ENCODE results near the gene CUL7. TPM values are rescaled to one million over a fixed set of nuclear protein-coding genes. Genes with fewer than 3 reads are reported as not detected.
"Not testable (repeated sequence)": the region's sequence is repeated elsewhere in the genome, so short reads cannot be mapped to it uniquely, and the experiment has no call there.

The CUL7 gene
- total RNA-seq, 2 donors from 2014 or later: 8.2 to 11.2 TPM

- DNase-seq (no peak), ATAC-seq (peak; percentile 18)
- Mint-ChIP-seq H3K27me3 (no peaks in the 10 kb centered on the region), H3K36me3 (ENCODE audit: low read depth) (peaks cover 6% of the 10 kb centered on the region), H3K4me1 (peaks cover 42% of the 10 kb centered on the region), H3K4me3 (peak overlapping the region; percentile 98), H3K27ac (peak overlapping the region; percentile 93)
- no peaks in the 10 kb centered on the region for H3K9me3 ChIP-seq (ENCODE audit: control insufficient read depth, low read length, poor library complexity, severe bottlenecking)
These were observed 40.4 kb downstream of the CUL7 start for GRCh38 chr6:43013097-43013842.

GRCh38 chr6:43012364-43012763, 41.3 kb downstream of the CUL7 start:
- Mint-ChIP-seq H3K27ac (peak overlapping the region; percentile 93), H3K36me3 (ENCODE audit: low read depth) (peaks cover 6% of the 10 kb centered on the region), H3K4me1 (peaks cover 36% of the 10 kb centered on the region), H3K27me3 (no peaks in the 10 kb centered on the region), H3K4me3 (peak overlapping the region; percentile 98)
- no peaks in the 10 kb centered on the region for H3K9me3 ChIP-seq (ENCODE audit: control insufficient read depth, low read length, poor library complexity, severe bottlenecking)
- DNase-seq (no peak), ATAC-seq (no peak)

DNA sequence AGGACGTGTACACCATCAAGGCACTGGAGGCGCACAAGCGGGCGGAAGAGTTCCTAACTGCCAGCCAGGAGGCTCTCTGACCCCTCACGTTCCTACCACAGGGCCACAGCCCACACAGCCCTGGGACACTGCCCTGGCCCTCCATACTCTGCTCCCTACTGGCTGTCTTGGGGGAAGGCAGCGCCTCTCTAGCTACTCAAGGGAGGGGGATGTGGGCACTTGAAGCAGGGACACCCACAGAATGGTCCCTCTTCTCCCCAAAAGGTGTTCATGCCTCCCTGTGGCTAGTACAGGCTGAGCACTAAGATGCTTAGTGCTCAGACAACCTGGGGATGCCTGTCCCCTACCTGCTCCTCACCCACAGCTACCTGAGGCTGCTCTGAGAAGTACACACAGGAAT, 42.4 kb downstream of the CUL7 start:
- Mint-ChIP-seq H3K4me1 (peaks cover 34% of the 10 kb centered on the region), H3K27ac (peak overlapping the region; percentile 93), H3K36me3 (ENCODE audit: low read depth) (peaks cover 6% of the 10 kb centered on the region), H3K4me3 (no peak overlapping the region), H3K27me3 (no peaks in the 10 kb centered on the region)
- DNase-seq: no peak
- no peak for ATAC-seq
- no peaks in the 10 kb centered on the region for H3K9me3 ChIP-seq (ENCODE audit: control insufficient read depth, low read length, poor library complexity, severe bottlenecking)

- Mint-ChIP-seq H3K4me3 (no peak overlapping the region), H3K27me3 (no peaks in the 10 kb centered on the region), H3K27ac (peak overlapping the region; percentile 63), H3K4me1 (peaks cover 23% of the 10 kb centered on the region), H3K36me3 (ENCODE audit: low read depth) (peaks cover 8% of the 10 kb centered on the region)
- no peaks in the 10 kb centered on the region for H3K9me3 ChIP-seq (ENCODE audit: control insufficient read depth, low read length, poor library complexity, severe bottlenecking)
- DNase-seq (peak in 1 of 3 donors; percentile 25), ATAC-seq (no peak)
These were observed 44.5 kb downstream of the CUL7 start for GRCh38 chr6:43009124-43009523.

DNA sequence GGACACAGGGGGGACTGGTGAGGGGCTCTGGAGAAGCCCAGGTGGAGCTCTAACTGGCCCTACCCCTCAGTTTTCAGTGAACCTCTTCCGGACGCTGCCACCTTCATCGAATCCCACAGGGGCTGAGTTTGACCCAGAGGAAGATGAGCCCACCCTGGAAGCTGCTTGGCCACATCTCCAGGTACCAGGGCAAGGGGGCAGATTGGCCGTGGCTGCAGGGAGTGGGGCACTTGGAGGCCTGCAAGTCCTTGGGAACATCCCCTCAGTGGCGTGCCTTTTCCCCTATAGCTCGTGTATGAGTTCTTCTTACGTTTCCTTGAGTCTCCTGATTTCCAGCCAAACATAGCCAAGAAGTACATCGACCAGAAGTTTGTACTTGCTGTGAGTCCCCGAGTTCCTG, 46.5 kb downstream of the CUL7 start:
- Mint-ChIP-seq H3K27me3 (no peaks in the 10 kb centered on the region), H3K4me1 (peaks cover 6% of the 10 kb centered on the region), H3K36me3 (ENCODE audit: low read depth) (peaks cover 8% of the 10 kb centered on the region), H3K4me3 (no peak overlapping the region), H3K27ac (no peak overlapping the region)
- ATAC-seq (no peak), DNase-seq (no peak)
- no peaks in the 10 kb centered on the region for H3K9me3 ChIP-seq (ENCODE audit: control insufficient read depth, low read length, poor library complexity, severe bottlenecking)

- ATAC-seq (no peak), DNase-seq (no peak)
- Mint-ChIP-seq H3K27me3 (no peaks in the 10 kb centered on the region), H3K27ac (peak overlapping the region; percentile 75), H3K36me3 (ENCODE audit: low read depth) (peaks cover 4% of the 10 kb centered on the region), H3K4me3 (no peak overlapping the region), H3K4me1 (peaks cover 5% of the 10 kb centered on the region)
- H3K9me3 ChIP-seq (ENCODE audit: control insufficient read depth, low read length, poor library complexity, severe bottlenecking): no peaks in the 10 kb centered on the region
These were observed 47.4 kb downstream of the CUL7 start for GRCh38 chr6:43006251-43006650.

- peaks cover 5% of the 10 kb centered on the region for H3K4me1 Mint-ChIP-seq
- DNase-seq (no peak), ATAC-seq (no peak)
- no peaks in the 10 kb centered on the region for H3K9me3 ChIP-seq (ENCODE audit: control insufficient read depth, low read length, poor library complexity, severe bottlenecking)
- H3K4me3 Mint-ChIP-seq: no peak overlapping the region
- H3K27me3 Mint-ChIP-seq: no peaks in the 10 kb centered on the region
- H3K27ac Mint-ChIP-seq: peak overlapping the region; percentile 75
- H3K36me3 Mint-ChIP-seq (ENCODE audit: low read depth): peaks cover 4% of the 10 kb centered on the region
These were observed 47.8 kb downstream of the CUL7 start for GRCh38 chr6:43005844-43006243.

DNA sequence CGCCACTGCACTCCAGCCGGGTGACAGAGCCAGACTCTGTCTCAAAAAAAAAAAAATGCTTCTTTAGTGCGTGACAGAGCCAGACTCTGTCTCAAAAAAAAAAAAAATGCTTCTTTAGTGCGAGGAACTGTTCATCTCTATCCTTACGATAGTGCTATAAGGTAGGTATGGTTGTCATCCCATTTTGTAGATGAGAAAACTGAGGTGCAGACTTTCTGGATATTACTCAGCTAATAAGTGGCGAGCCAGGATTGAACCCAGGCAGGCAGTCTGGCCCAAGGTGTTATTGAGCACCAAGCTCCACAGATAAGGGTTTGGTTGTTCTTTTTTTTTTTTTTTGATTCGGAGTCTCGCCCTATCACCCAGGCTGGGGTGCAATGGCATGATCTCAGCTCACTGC, 51.8 kb downstream of the CUL7 start:
- H3K27me3 Mint-ChIP-seq: no peaks in the 10 kb centered on the region
- H3K4me3 Mint-ChIP-seq: no peak overlapping the region
- peaks cover 2% of the 10 kb centered on the region for H3K36me3 Mint-ChIP-seq (ENCODE audit: low read depth)
- H3K4me1 Mint-ChIP-seq: peaks cover 8% of the 10 kb centered on the region
- H3K27ac Mint-ChIP-seq: no peak overlapping the region
- H3K9me3 ChIP-seq (ENCODE audit: control insufficient read depth, low read length, poor library complexity, severe bottlenecking): no peaks in the 10 kb centered on the region
- DNase-seq: no peak
- no peak for ATAC-seq

DNA sequence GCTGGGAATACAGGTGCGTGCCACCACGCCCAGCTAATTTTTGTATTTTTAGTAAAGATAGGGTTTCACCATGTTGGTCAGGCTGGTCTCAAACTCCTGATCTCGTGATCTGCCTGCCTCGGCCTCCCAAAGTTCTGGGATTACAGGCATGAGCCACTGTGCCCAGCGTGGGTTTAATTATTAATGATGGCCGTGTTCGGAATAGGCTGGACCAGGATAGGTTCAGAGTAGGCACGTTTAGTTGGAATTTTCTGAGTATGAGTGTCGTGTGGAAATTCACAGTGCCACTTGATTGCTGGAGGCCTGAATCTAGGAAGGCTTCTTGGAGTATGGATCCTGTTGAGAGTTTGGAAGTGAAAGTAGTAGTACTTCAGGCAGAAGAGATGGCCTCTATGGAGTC, 55.4 kb downstream of the CUL7 start:
- DNase-seq; H3K4me1 Mint-ChIP-seq; H3K4me3 Mint-ChIP-seq; H3K27me3 Mint-ChIP-seq; H3K27ac Mint-ChIP-seq; H3K9me3 ChIP-seq (ENCODE audit: control insufficient read depth, low read length, poor library complexity, severe bottlenecking); ATAC-seq; H3K36me3 Mint-ChIP-seq (ENCODE audit: low read depth): not testable (repeated sequence)

DNA sequence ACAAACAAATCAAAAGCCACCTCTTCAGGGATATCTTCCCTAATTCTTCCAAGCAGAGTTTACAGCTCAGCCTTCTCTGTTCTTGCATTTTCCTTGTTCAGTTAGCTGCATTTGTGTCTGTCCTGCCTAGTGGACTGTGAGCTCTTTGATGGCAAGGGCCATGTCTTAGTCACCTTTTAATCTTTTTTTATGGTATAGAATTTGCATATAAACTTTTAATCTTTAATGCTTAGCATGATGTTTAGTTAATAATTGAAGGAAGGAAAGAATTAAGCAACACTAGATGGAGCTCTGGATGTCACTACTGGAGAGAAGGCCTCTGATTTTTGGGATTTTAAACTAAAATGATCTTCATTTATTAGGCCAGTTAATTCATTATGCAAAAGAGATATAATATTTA, 57.1 kb downstream of the CUL7 start:
- Mint-ChIP-seq H3K4me1 (peaks cover 6% of the 10 kb centered on the region), H3K27ac (no peak overlapping the region), H3K4me3 (no peak overlapping the region), H3K27me3 (no peaks in the 10 kb centered on the region), H3K36me3 (ENCODE audit: low read depth) (no peaks in the 10 kb centered on the region)
- no peak for ATAC-seq
- no peaks in the 10 kb centered on the region for H3K9me3 ChIP-seq (ENCODE audit: control insufficient read depth, low read length, poor library complexity, severe bottlenecking)
- no peak for DNase-seq

GRCh38 chr6:42993445-42993844, 60.2 kb downstream of the CUL7 start:
- H3K27ac Mint-ChIP-seq: peak overlapping the region; percentile 81
- ATAC-seq: no peak
- no peak overlapping the region for H3K4me3 Mint-ChIP-seq

GRCh38 chr6:42989923-42990322, 63.7 kb downstream of the CUL7 start:
- H3K9me3 ChIP-seq (ENCODE audit: control insufficient read depth, low read length, poor library complexity, severe bottlenecking): no peaks in the 10 kb centered on the region
- Mint-ChIP-seq H3K4me3 (no peak overlapping the region), H3K27ac (peak overlapping the region; percentile 37), H3K36me3 (ENCODE audit: low read depth) (peaks cover 3% of the 10 kb centered on the region), H3K4me1 (peaks cover 38% of the 10 kb centered on the region), H3K27me3 (no peaks in the 10 kb centered on the region)
- no peak for DNase-seq
- ATAC-seq: no peak

More at GRCh38 chr6:42993445-42993844, 60.2 kb downstream of the CUL7 start:
- no peaks in the 10 kb centered on the region for H3K9me3 ChIP-seq (ENCODE audit: control insufficient read depth, low read length, poor library complexity, severe bottlenecking)
- Mint-ChIP-seq H3K4me1 (peaks cover 11% of the 10 kb centered on the region), H3K36me3 (ENCODE audit: low read depth) (peaks cover 3% of the 10 kb centered on the region), H3K27me3 (no peaks in the 10 kb centered on the region)
- no peak for DNase-seq

DNA sequence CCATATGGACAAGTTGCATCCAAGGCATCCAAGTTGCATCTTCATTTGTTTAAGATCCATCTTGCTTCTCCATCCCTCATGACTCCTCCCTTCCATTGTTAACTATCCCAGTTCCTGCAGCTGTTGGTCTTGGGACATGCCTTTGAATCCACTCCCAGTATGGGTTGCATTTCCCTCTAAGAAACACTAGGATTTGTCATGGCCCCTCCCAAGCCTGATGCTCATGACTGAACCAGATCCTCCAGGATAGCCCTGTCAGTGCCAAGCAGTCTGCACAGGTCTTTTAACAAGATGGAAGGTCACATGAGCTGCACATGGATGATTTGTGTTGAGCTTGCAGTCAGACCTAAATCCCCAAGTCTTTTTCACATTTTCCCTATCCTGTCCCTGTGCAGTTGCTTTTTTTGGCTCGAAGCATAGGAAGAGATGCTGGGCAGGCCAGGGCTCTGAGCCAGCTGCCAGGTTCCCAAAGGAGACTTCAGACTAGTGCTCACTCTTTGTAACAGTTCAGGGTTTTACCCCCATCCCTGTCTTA, 65.1 kb downstream of the CUL7 start:
- H3K9me3 ChIP-seq (ENCODE audit: control insufficient read depth, low read length, poor library complexity, severe bottlenecking): no peaks in the 10 kb centered on the region
- DNase-seq: no peak
- ATAC-seq: no peak
- peak overlapping the region; percentile 36 for H3K4me3 Mint-ChIP-seq
- H3K27ac Mint-ChIP-seq: peak overlapping the region; percentile 97
- H3K27me3 Mint-ChIP-seq: no peaks in the 10 kb centered on the region
- peaks cover 45% of the 10 kb centered on the region for H3K4me1 Mint-ChIP-seq
- peaks cover 3% of the 10 kb centered on the region for H3K36me3 Mint-ChIP-seq (ENCODE audit: low read depth)

Measured in T-helper 17 cell (primary cell).